Hepatocyte (in vitro differentiated cells): ENCODE results near the gene IMMP2L. TPM values are rescaled to one million over a fixed set of nuclear protein-coding genes. Genes with fewer than 3 reads are reported as not detected.

Experiments
- DNase-seq: peaks from one replicate; pipeline ENCODE4 v3.0.0-alpha.2; 2016; ENCODE audit warnings: low spot score
- H2AFZ ChIP-seq: fragments of 200-600 bp; sonication (generic); 2 replicates; pipeline ENCODE4 v1.6.0; 2016; ENCODE audit warnings: antibody characterized with exemption, mild to moderate bottlenecking
- H3K27ac ChIP-seq: fragments of 200-600 bp; sonication (generic); 2 replicates; pipeline ENCODE4 v1.5.1; 2016; ENCODE audit warnings: mild to moderate bottlenecking
- H3K27me3 ChIP-seq: fragments of 200-600 bp; sonication (generic); 2 replicates; pipeline ENCODE4 v1.6.1; 2016
- H3K36me3 ChIP-seq: fragments of 200-600 bp; sonication (generic); replicated peaks from 2 replicates; pipeline ENCODE4 v1.5.1; 2016; ENCODE audit warnings: low read depth; ENCODE audit not compliant: insufficient read depth
- H3K4me1 ChIP-seq: fragments of 200-600 bp; sonication (generic); 2 replicates; pipeline ENCODE4 v1.5.1; 2016; ENCODE audit warnings: mild to moderate bottlenecking, moderate library complexity; ENCODE audit not compliant: insufficient read depth
- H3K4me2 ChIP-seq: fragments of 200-600 bp; sonication (generic); 2 replicates; pipeline ENCODE4 v1.6.0; 2016
- H3K4me3 ChIP-seq: fragments of 200-600 bp; sonication (generic); 2 replicates; pipeline ENCODE4 v1.5.1; 2016; ENCODE audit warnings: mild to moderate bottlenecking
- H3K79me2 ChIP-seq: fragments of 200-600 bp; sonication (generic); 2 replicates; pipeline ENCODE4 v1.6.0; 2017; ENCODE audit warnings: mild to moderate bottlenecking
- H3K9me2 ChIP-seq: fragments of 200-600 bp; sonication (generic); replicated peaks from 2 replicates; pipeline ENCODE4 v1.6.0; 2017; ENCODE audit warnings: mild to moderate bottlenecking; ENCODE audit not compliant: insufficient read depth
- H3K9me3 ChIP-seq: fragments of 200-600 bp; sonication (generic); 2 replicates; pipeline ENCODE4 v1.5.1; 2016; ENCODE audit warnings: low read depth, mild to moderate bottlenecking
- H4K20me1 ChIP-seq: fragments of 200-600 bp; sonication (generic); 2 replicates; pipeline ENCODE4 v1.6.0; 2016; ENCODE audit warnings: mild to moderate bottlenecking; ENCODE audit not compliant: insufficient read depth, poor library complexity, severe bottlenecking
- CTCF ChIP-seq: fragments of 200-600 bp; sonication (generic); IDR thresholded peaks from 2 replicates; pipeline ENCODE4 v1.5.1; 2016; ENCODE audit warnings: antibody characterized with exemption, mild to moderate bottlenecking; ENCODE audit not compliant: poor library complexity
- EZH2 ChIP-seq: fragments of 200-600 bp; sonication (generic); IDR thresholded peaks from 2 replicates; pipeline ENCODE4 v1.6.1; 2016; ENCODE audit warnings: antibody characterized with exemption, mild to moderate bottlenecking, borderline replicate concordance
- EZH2phosphoT487 ChIP-seq: fragments of 200-600 bp; sonication (generic); IDR thresholded peaks from one replicate; pipeline ENCODE4 v1.6.1; 2018; ENCODE audit warnings: antibody characterized with exemption, mild to moderate bottlenecking, low read depth, moderate library complexity; ENCODE audit not compliant: unreplicated experiment, severe bottlenecking
- WGBS: methylation state at CpG from one replicate; pipeline ENCODE4 v1.1.6; 2016; ENCODE audit warnings: low lambda C conversion rate; ENCODE audit errors: missing lambda C conversion rate; 5-methylcytosine and 5-hydroxymethylcytosine counted together
- polyA plus RNA-seq: library from polyadenylated mRNA; unstranded; fragments of >200 nt; fragmentation: Nextera tagmentation; extraction: Ambion mirVana; gene quantifications from 2 replicates; pipeline ENCODE4 v1.2.1, GENCODE V29; 2016
- total RNA-seq: library from RNA; depleted of rRNA; stranded (reverse); fragments of >200 nt; gene quantifications from 2 replicates; pipeline ENCODE4 v1.2.3, GENCODE V29; 2014

IMMP2L gene
- total and polyA plus RNA-seq, 2 experiments from 2014 or later, result 13.3 to 17.6 TPM

GRCh38 chr7:110762546-110763225 lies 799.6 kb downstream of the IMMP2L start:
- H3K4me2 ChIP-seq, result peak overlapping the region; percentile 31
- no peaks in the 10 kb centered on the region for H3K27me3 ChIP-seq
- DNase-seq, result peak; percentile 9
- no peaks in the 10 kb centered on the region for H3K9me3 ChIP-seq
- WGBS, result 58% methylated on average over 2 of the region's 2 CpGs
- no peaks in the 10 kb centered on the region for H4K20me1 ChIP-seq
- no peak overlapping the region for H3K4me3 ChIP-seq
- no peak overlapping the region for H2AFZ ChIP-seq
- no peaks in the 10 kb centered on the region for H3K4me1 ChIP-seq
- no peaks in the 10 kb centered on the region for H3K36me3 ChIP-seq
- no peak overlapping the region for H3K27ac ChIP-seq
- H3K9me2 ChIP-seq, result no peaks in the 10 kb centered on the region
- no peaks in the 10 kb centered on the region for H3K79me2 ChIP-seq
- no peak for TF ChIP-seq EZH2phosphoT487
- TF ChIP-seq CTCF, result no peak
- TF ChIP-seq EZH2, result no peak

- WGBS, result 87% methylated on average over 2 of the region's 2 CpGs
- H2AFZ ChIP-seq, result no peak overlapping the region
- H3K4me3 ChIP-seq, result no peak overlapping the region
- TF ChIP-seq EZH2phosphoT487, result no peak
- no peak for TF ChIP-seq CTCF
- no peak for TF ChIP-seq EZH2
- H3K27ac ChIP-seq, result no peak overlapping the region
- H3K9me2 ChIP-seq, result no peaks in the 10 kb centered on the region
- no peaks in the 10 kb centered on the region for H4K20me1 ChIP-seq
- H3K27me3 ChIP-seq, result no peaks in the 10 kb centered on the region
- no peak overlapping the region for H3K4me2 ChIP-seq
- no peaks in the 10 kb centered on the region for H3K4me1 ChIP-seq
- H3K9me3 ChIP-seq, result no peaks in the 10 kb centered on the region
- no peak for DNase-seq
- H3K79me2 ChIP-seq, result no peaks in the 10 kb centered on the region
- no peaks in the 10 kb centered on the region for H3K36me3 ChIP-seq
Observed at GRCh38 chr7:110760341-110760740, 802.0 kb downstream of the IMMP2L start.

- Histone ChIP-seq H3K4me3 (no peak overlapping the region), H3K9me3 (no peaks in the 10 kb centered on the region), H3K9me2 (no peaks in the 10 kb centered on the region), H3K36me3 (no peaks in the 10 kb centered on the region), H2AFZ (no peak overlapping the region), H3K27ac (no peak overlapping the region), H3K4me2 (no peak overlapping the region), H3K4me1 (no peaks in the 10 kb centered on the region), H4K20me1 (no peaks in the 10 kb centered on the region), H3K79me2 (no peaks in the 10 kb centered on the region), H3K27me3 (no peaks in the 10 kb centered on the region)
- WGBS, result 57% methylated on average over 4 of the region's 4 CpGs
- DNase-seq, result no peak
- TF ChIP-seq EZH2phosphoT487, result no peak
- no peak for TF ChIP-seq CTCF
- TF ChIP-seq EZH2, result no peak
Observed at GRCh38 chr7:110759069-110759468, 803.2 kb downstream of the IMMP2L start.
